HG03378 (cell line): ENCODE results near the gene SMIM10.
"Not testable (repeated sequence)": the region's sequence is repeated elsewhere in the genome, so short reads cannot be mapped to it uniquely, and the experiment has no call there.

Source experiments
- ATAC-seq: cut with Tn5 transposase; IDR thresholded peaks from one replicate; pipeline ENCODE4 v1.9.1; 2021; ENCODE audit warnings: mild to moderate bottlenecking, moderate library complexity; ENCODE audit not compliant: unreplicated experiment

The SMIM10 gene

DNA sequence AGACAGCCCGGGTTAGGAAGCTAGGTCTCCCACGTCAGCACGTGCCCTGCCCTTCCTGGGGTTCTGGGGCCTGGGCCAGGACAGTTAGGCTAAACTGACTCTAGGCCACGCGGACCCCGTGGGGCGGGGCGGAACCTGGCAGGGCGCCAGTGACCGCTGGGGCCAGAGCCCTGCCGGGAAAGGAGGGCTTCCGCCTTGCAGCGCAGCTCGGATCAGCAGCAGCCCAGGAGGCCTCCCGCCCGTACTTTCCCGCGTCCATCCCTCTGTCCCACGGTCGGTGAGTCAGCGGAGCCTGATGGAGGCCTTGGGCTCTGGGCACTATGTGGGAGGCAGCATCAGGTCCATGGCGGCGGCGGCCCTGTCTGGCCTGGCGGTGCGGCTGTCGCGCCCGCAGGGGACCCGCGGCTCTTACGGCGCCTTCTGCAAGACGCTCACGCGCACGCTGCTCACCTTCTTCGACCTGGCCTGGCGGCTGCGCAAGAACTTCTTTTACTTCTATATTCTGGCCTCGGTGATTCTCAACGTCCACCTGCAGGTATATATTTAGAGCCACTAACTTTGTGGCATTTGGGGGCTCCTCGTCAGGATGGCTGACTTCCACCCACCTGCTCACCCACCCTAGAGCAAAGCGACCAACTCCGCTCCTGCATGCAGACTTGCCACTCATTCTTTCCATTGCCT lies at the start of gene SMIM10:
Gene SMIM10, plus strand, starts transcription at position 191 of the 681 bp plus-strand sequence. Its CDS starts 105 bp downstream, at position 296.
- peak; percentile 42 for ATAC-seq

DNA sequence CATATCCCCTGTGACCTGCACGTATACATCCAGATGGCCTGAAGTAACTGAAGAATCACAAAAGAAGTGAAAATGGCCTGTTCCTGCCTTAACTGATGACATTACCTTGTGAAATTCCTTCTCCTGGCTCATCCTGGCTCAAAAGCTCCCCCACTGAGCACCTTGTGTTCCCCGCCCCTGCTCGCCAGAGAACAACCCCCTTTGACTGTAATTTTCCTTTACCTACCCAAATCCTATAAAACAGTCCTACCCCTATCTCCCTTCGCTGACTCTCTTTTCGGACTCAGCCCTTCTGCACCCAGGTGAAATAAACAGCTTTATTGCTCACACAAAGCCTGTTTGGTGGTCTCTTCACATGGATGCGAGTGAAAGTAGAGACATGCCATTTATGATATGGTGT lies 44.4 kb upstream of the SMIM10 start:
- ATAC-seq = not testable (repeated sequence)

DNA sequence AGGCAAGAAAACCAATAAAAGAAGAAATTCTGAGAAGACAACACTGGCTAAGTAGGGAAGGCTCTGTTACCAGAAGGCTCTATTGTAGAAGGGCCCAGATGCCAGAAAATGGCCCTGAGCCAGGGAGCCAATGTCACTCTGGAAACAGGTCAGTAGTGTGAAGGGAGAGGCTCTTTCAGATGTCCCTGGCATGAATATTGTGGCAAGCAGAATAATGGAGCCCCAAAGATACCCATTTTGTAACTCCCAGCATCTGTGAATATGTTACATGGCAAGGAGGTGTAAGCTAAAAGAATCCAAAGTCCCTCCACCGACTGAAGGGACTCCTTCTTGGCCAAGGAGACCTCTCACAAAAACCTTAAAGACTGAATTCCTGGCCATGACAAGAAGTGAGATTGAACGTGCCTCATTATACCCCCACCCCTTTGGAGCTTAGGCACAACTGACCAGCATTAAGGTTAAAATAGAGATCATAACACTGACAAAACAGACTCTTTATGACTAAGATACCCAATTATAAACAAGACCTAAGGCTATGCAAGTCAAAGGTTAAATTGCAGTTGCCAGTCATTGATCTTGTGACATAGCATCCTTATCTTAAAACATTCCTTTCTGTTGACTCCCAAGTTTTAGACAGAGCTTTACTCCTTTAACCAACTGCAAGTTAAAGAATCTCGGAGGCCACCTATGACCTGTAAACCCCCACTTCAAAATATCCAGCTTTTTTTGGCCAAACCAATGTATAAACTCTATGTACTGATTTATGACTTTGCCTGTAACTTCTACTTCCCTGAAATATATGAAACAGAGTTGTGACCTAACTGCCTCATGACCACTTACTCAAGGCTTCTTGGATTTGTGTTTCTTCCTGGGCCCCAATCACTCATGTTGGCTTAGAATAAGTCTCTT lies 42.2 kb upstream of the SMIM10 start:
- no peak for ATAC-seq

DNA sequence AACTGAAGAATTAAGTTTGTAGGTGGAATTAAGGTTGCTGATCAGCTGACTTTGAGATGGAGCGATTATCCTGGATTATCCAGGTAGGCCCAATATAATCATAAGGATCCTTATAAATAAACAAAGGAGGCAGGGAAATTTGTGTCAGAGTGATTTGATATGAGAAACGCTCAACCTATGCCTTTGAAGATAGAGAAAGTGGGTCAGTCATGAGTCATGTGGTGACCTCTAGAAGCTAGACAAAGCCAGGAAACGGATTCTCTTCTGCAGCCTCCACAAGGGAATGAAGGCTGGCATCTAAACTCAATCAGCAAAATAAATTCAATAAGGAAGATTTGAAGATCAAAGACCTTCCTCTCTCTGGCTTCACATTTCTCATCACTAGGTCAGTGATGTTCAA lies 41.5 kb upstream of the SMIM10 start:
- no peak for ATAC-seq

DNA sequence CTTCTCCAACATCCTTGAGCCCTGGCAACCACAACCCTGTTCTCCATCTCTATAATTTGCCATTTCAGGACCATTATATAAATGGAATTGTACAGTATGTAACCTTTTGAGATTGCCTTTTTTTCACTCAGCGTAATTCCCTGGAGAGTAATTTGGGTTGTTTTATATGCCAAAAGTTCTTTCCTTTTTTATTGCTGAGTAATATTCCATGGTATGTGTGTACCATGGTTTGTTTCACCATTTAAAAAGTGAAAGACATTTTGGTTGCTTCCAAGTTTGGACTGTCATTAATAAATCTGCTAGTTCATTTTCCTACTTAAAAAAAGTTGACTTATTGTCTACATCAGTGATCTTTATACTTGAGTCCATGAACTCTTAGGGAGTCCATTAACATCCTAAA lies 33.0 kb upstream of the SMIM10 start:
- ATAC-seq = no peak

DNA sequence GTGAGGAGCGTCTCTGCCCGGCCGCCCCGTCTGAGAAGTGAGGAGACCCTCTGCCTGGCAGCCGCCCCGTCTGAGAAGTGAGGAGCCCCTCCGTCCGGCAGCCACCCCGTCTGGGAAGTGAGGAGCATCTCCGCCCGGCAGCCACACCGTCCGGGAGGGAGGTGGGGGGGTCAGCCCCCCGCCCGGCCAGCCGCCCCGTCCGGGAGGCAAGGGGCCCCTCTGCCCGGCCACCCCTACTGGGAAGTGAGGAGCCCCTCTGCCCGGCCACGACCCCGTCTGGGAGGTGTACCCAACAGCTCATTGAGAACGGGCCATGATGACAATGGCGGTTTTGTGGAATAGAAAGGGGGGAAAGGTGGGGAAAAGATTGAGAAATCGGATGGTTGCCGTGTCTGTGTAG lies 30.4 kb upstream of the SMIM10 start:
- ATAC-seq = not testable (repeated sequence)

DNA sequence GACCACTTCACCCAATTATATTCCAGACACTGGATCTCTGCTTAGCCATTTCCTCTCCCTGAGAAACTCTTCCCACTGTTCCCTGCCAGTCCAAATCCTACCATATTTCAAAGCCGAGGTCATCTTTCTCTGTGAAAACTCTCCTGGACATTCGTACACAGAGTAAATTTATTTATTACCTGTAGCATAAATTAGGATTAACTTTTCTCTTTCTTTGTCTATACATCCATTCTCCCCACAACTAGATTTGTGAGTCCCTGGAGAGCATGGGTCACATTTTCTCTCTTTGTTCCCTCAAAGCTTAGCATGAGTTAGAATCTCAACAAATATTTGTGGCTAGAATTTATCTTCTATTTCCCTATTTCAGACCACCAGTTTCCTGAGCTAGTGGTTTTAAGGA lies 27.8 kb upstream of the SMIM10 start:
- no peak for ATAC-seq

DNA sequence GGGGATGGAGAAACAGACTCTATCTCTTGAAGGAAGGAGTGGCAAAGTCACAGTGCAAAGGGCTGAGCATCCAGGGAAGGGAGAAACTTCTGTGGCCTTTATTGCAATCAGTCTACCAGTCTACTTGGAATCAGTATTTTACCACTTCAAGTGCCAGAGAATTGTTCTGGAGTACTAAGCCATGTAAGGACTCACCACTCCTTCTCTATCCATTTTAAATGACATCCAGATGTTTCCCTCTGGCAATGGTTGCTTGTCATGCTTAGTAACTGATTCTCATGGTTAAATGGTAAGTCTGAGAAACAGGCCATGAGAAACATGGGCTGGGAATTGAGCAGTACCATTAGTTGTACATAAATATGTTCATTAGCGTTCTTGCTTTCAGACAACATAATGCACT lies 21.1 kb upstream of the SMIM10 start:
- no peak for ATAC-seq

DNA sequence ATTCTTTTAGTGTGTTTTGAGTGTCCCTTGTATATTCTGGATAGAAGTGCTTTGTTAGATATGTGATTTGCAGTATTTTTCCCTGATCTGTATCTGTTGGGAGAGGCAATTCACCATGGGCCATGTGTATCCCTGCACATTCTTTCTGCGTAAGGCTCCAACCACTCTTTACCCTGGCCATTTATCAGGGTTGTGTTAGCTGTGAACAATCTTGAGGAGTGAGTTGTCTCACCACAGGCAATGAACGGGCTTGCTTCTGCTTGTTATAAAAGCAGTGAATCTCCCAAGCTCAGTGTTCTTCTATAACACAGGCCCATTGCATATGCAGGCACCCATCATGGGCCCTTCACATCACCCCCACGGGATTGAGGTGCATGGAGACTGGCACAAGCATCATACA lies 18.9 kb upstream of the SMIM10 start:
- ATAC-seq = no peak

DNA sequence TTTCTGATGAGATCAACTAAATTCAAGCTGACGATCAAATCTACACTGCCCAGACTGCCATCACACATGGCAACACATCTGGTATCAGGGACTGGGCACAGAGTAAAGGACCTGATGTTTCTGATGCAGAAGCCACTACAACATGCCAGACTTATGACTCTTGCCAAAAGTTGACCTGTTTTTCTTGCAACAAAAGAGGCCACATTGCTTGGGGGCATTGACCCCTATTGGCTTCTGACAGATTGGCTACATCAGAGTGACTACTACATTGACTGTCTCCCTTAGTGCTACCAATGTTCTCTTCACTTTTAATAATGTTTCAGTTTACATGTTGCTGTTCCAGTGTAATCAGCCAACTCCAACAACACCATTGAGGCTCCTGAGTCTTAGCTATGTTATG lies 15.3 kb upstream of the SMIM10 start:
- ATAC-seq = no peak

DNA sequence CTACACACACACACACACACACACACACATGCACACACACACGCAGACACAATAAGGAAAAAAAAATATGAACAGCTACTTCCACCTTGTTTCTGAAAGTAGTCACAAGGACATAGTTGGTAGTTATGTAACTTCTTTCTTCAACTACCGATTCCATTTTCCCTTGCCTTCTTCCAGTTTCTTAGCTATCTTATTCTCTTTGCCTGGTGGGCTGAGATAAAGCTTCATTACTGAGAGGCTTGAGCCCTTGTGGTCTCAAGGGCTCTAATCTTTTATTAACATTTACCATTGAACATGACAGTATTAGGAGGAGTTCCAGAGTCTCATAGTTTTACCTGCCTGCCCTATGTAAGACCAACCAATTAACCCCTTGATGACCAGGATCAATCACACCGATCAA lies 8.9 kb upstream of the SMIM10 start:
- ATAC-seq = no peak

DNA sequence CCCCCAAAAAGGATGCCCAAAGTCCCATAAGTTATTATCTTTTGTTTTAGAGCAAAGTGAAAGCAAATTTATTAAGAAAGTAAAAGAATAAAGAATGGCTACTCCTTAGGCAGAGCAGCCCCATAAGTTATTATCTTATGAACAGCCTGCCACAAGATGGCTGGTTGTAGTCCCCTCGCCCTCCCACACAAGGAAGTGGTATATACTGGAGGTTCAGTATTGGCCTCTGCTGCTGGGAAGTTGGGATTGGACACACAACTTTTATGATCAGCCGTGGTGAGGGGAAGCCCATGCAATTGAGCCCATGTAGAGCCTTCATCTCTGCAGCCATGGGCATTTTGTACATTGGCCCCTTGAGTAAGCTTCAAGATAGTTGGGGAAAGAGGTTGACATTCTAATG lies 8.0 kb upstream of the SMIM10 start:
- ATAC-seq = no peak

DNA sequence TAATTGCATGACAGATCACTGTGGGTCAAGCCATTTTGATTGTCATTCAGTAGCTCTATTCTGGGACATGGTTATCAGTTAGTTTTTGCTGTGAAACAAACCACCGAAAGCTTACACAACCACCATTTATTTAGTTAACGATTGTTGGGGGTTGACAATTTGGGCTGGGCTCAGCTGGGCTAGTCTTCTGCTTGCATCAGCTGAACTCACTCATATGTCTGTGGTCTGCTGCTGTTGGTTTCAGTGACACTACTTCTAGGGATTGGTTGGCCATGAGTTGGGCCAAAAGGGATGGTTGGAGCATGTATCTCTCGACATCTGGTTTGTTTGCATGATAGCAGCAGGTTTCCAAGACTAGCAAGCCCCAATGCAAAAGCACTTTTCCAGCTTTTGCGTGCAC lies 5.3 kb upstream of the SMIM10 start:
- ATAC-seq = no peak

DNA sequence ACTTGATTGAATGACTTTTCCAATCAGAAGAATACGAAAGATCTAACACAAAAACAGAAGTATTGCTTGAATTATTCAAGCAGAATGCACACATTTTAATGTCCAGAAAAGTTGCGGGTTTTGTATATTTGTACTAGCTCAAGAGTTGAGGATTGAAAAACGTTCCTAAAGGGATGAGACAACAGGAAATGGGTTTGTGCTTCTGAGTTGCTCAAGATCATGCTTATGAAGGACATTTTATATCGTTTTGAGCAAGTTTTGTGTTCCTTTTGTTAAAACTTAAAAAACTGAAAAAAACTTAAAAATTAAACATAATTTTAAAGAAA lies 353 bp upstream of the SMIM10 start:
- ATAC-seq = no peak

DNA sequence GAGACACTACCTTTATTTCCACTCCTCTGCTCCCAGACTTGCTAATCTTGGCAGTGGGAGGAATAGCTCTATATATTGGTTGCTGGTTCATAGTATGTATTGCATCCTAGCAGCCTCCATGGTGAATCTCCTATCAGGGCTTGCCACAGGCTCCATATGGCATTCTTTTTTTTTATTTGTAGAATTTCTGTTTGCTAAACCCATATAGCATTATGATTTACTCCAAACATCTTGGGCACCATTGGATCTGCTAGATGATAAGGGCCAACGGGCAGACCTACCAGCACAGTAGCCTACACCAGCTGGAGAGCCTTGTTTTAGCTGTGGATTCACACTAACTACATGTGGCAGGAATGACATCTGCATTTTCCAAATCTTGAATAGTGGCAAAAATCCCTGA lies 6.9 kb downstream of the SMIM10 start:
- no peak for ATAC-seq

DNA sequence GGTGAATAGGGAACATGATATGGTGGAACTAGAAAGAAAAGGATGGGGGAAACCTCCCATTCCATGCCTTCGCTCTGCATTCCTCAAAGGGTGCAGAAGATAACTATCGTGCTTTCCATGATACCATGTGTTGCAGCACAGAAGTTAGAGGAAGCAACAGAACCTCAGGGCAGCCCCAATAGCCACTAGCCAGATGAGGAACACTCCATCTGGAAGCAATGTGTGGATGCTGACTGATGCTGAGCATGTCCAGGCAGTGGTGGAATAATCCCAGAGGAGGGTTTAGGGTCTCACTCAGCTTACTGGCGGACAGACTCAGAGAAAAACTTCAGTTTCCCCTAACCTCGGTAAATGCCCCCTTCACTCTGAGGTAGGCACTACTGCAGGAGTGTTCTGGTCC lies 7.5 kb downstream of the SMIM10 start:
- ATAC-seq = no peak

DNA sequence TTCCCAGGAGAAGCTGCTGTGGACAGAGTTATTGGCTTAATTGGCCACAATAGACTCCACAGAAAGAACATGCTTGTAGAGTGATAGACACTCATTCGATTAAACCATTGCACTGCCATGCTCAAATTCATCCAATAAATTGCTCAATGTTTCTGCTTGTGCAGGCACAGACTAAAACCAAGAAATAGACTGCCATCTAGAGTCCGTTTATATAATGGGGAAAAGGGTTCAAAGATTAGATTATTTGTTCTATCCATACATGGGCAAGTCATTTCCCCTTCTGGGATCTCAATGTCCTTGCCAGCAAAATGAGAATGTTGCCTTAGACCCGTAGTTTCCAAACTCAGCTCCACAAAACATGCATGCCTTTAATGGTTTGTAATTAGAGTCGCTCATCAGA lies 8.7 kb downstream of the SMIM10 start:
- ATAC-seq = peak; percentile 58

DNA sequence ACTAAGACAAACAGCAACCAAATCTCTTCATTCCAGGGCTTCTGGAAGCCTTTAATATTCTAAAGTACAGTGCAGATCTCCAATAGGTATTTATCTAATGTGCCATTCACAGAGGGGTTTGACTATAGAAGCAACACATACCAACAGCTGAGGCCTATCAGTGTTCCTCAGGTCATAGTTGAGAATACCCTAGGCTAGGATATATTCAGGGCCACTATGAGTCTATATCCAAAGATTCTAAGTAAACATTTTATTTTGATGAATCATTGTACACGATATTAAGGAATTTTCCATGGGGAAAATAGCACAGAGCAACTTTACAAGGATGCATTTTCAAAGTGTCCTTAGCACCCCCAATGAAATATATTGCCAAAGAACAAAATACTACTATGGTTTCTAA lies 9.7 kb downstream of the SMIM10 start:
- no peak for ATAC-seq

DNA sequence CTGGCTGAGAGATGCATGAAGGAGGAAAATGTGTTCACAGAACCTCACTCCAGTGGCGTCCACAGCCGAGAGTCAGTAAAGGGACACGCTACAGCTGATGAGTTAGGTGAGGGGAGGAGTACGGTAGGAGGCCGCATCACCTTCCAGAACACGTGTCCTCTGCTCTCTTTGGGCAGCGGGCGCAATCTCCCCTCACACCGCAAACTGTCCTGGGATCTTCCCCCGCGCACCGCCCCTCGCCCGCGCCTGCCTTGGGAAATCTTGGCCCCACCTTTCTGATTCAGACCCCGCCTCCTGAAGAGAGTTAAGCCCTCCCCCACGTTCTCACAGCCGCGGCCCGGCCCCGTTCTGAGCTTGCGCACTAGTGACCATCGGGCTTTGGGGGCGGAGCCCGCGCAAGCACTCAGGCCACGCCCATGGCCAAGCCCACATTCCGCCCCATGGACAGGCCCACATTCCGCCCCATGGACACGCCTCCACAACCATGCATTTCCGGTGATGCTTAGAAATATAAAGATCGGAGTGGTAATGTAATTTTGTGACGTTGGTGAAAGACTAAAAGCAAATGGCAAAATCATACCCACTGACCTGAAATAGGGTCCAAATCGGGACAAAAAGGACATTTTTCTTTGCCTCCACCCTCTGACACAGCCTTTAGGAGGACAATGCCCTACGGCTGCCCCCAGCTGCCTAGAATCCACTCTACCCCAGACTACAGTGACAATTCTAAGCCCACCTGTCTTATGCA lies 13.3 kb downstream of the SMIM10 start:
- peak; percentile 69 for ATAC-seq

DNA sequence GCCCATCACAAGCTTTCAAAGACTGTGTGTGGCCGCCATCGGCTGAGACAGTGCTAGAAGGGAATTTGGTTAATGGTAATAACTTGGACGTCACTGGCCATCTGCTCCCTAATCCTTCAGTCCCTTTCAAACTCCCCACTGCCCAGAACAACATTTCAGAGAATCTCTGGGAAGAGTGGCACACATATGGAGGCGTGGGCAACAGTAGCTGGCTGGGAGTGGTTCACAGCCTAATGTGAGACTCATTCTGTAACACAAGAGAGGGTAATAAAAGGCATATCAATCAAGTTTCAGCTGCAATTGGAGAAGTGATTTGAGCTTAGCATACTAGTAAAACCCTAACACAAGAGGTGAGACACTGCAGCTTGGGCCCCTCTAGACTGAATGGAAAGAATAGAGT lies 15.4 kb downstream of the SMIM10 start:
- no peak for ATAC-seq

DNA sequence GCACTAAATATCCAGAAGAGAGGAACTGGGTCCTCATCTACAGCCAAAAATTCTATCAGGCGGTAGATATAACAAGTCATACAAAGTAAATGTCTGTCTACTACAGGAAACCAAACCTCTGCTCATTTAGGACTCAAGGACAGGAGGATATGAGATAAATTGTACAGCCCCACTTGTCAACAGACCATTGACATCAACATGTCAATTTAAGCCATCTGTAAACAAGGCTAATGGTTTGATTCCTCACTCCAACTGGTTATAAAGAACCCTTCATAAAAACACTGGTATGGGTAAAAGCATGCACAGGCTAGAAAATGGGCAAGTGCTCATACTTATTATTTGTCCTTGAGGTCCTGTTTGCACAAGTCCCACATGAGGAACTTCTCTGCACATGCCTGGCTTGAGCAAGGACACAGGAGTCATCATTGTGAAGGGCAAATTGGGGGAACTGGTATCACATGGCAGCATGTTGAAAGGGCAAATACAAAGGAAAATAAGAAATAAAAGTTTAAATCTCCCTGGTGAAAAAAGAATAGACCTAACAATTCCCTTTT lies 18.3 kb downstream of the SMIM10 start:
- no peak for ATAC-seq
